ENCODE data around the gene DCTN3. TPM values are rescaled to one million over a fixed set of nuclear protein-coding genes. Genes with fewer than 3 reads are reported as not detected.
A peak's percentile ranks its signal among the peaks of the same experiment; 100 is the strongest.

DCTN3 gene
- total RNA-seq, 4 donors from 2014 or later: 41.6 to 78.9 (median 54.0) TPM

- 69 to 83% methylated on average over 3 to 6 of the region's 6 CpGs for WGBS, 2 donors (ENCODE audit: low coverage in 1 of 2)
- Histone ChIP-seq H3K9me3 (no peaks in the 10 kb centered on the region), H3K36me3 (no peaks in the 10 kb centered on the region), H3K4me1 (no peaks in the 10 kb centered on the region), H3K27ac (no peak overlapping the region), H3K4me3 (no peak overlapping the region), H3K27me3 (no peaks in the 10 kb centered on the region)
- in situ Hi-C loops (cut with MboI; ENCODE audit: low pct_ligation_motif_present in 1 of 4, low pct_unique_long_range_greater_than_20kb in 1 of 4, low sequenced_read_pairs in 3 of 4) (loop anchor here in 2 of 4 donors (10.0 kb wide), 2 partner anchors 57 to 197 kb away; no protein-coding TSS in a partner anchor), intact Hi-C loops (cut with DNase I; ENCODE audit: low total_unique reads) (loop anchor here (10.0 kb wide), 1 partner anchor 197 kb away; no protein-coding TSS in a partner anchor)
- DNase-seq: no peak
- no peak for TF ChIP-seq POLR2A (IDR thresholded peaks at IDR 0.05)
- no peak for TF ChIP-seq EP300 (IDR thresholded peaks at IDR 0.05; ENCODE audit: low read depth)
- no peak for TF ChIP-seq POLR2AphosphoS5 (IDR thresholded peaks at IDR 0.05)
- no peak for TF ChIP-seq CTCF (IDR thresholded peaks at IDR 0.05)
Measured at GRCh38 chr9:34601937-34602573, 18.2 kb downstream of the DCTN3 start.

GRCh38 chr9:34600908-34601307 lies 19.4 kb downstream of the DCTN3 start:
- TF ChIP-seq POLR2AphosphoS5 (IDR thresholded peaks at IDR 0.05) (no peak), EP300 (IDR thresholded peaks at IDR 0.05; ENCODE audit: low read depth) (no peak), CTCF (IDR thresholded peaks at IDR 0.05) (no peak), POLR2A (IDR thresholded peaks at IDR 0.05) (no peak)
- intact Hi-C loops (cut with DNase I; ENCODE audit: low total_unique reads) (loop anchor here (10.0 kb wide), 1 partner anchor 196 kb away; no protein-coding TSS in a partner anchor), in situ Hi-C loops (cut with MboI; ENCODE audit: low pct_ligation_motif_present in 1 of 4, low pct_unique_long_range_greater_than_20kb in 1 of 4, low sequenced_read_pairs in 3 of 4) (loop anchor here in 2 of 4 donors (10.0 kb wide), 2 partner anchors 56 to 196 kb away; no protein-coding TSS in a partner anchor)
- Histone ChIP-seq H3K27ac (no peak overlapping the region), H3K36me3 (no peaks in the 10 kb centered on the region), H3K9me3 (no peaks in the 10 kb centered on the region), H3K27me3 (no peaks in the 10 kb centered on the region), H3K4me1 (no peaks in the 10 kb centered on the region), H3K4me3 (no peak overlapping the region)
- 27% methylated on average over 1 of the region's 1 CpG; no CpG with 5 or more reads in 1 of the 2 donors for whole genome bisulfite sequencing, 2 donors (ENCODE audit: low coverage in 1 of 2)
- no peak for DNase-seq

GRCh38 chr9:34599546-34599945 lies 20.7 kb downstream of the DCTN3 start:
- Histone ChIP-seq H3K27ac (no peak overlapping the region), H3K4me1 (no peaks in the 10 kb centered on the region), H3K9me3 (no peaks in the 10 kb centered on the region), H3K36me3 (no peaks in the 10 kb centered on the region), H3K4me3 (no peak overlapping the region), H3K27me3 (no peaks in the 10 kb centered on the region)
- WGBS, 2 donors (ENCODE audit: low coverage in 1 of 2): 50% methylated on average over 1 of the region's 1 CpG; no CpG with 5 or more reads in 1 of the 2 donors
- intact Hi-C loops (cut with DNase I; ENCODE audit: low total_unique reads): loop anchor here (10.0 kb wide), 1 partner anchor 265 kb away; no protein-coding TSS in a partner anchor
- in situ Hi-C loops (cut with MboI; ENCODE audit: low pct_ligation_motif_present in 1 of 4, low pct_unique_long_range_greater_than_20kb in 1 of 4, low sequenced_read_pairs in 3 of 4): loop anchor here in 2 of 4 donors (5.0 to 10.0 kb wide), 2 partner anchors 55 to 57 kb away; no protein-coding TSS in a partner anchor
- no peak for DNase-seq
- TF ChIP-seq CTCF (IDR thresholded peaks at IDR 0.05) (no peak), POLR2AphosphoS5 (IDR thresholded peaks at IDR 0.05) (no peak), POLR2A (IDR thresholded peaks at IDR 0.05) (no peak), EP300 (IDR thresholded peaks at IDR 0.05; ENCODE audit: low read depth) (no peak)

DNA sequence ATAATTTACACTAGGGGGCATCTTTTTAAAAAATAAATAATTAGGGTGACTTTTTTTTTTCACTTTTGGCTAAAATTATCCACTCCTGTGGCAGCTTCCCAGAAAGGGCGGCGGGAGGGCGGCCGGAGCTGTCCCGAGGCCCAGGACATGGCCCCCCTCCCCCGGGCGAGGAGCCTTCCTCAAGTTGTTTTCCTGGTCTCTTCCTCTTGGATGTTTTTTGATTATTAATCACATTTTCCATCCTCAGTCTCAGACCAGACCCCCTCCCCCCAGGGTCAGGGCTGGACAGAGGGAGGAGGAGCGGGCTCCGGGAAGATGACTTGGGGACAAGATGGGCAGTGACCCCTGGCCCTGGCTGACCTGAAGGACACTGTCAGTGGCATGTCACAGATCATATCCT lies 26.1 kb downstream of the DCTN3 start:
- no peak for TF ChIP-seq POLR2AphosphoS5 (IDR thresholded peaks at IDR 0.05)
- TF ChIP-seq POLR2A (IDR thresholded peaks at IDR 0.05): no peak
- no peak for TF ChIP-seq EP300 (IDR thresholded peaks at IDR 0.05; ENCODE audit: low read depth)
- no peak for TF ChIP-seq CTCF (IDR thresholded peaks at IDR 0.05)
- no peak for DNase-seq
- in situ Hi-C loops (cut with MboI; ENCODE audit: low pct_ligation_motif_present in 1 of 4, low pct_unique_long_range_greater_than_20kb in 1 of 4, low sequenced_read_pairs in 3 of 4) (loop anchor here in 1 of 4 donors (10.0 kb wide), 1 partner anchor 49 kb away; no protein-coding TSS in a partner anchor), intact Hi-C loops (cut with DNase I; ENCODE audit: low total_unique reads) (loop anchor here (10.0 kb wide), 1 partner anchor 259 kb away; no protein-coding TSS in a partner anchor)
- H3K4me3 ChIP-seq: no peak overlapping the region
- H3K36me3 ChIP-seq: no peaks in the 10 kb centered on the region
- H3K9me3 ChIP-seq: no peaks in the 10 kb centered on the region
- peaks cover 14 to 43% (median 26%) of the 10 kb centered on the region in 4 donors for H3K4me1 ChIP-seq
- H3K27ac ChIP-seq: peak overlapping the region in 1 of 4 donors; percentile 32
- peaks cover 51% of the 10 kb centered on the region for H3K27me3 ChIP-seq
- 75 to 80% methylated on average over 7 to 9 of the region's 9 CpGs for WGBS, 2 donors (ENCODE audit: low coverage in 1 of 2)

Data from transverse colon (tissue), 4 donors.